Measurements from ENCODE around the gene KMT2E. TPM values are rescaled to one million over a fixed set of nuclear protein-coding genes. Genes with fewer than 3 reads are reported as not detected.

Gene KMT2E
- total and polyA plus RNA-seq, 2 donors (not counting 3 experiments of a cell fraction or from before 2014, with no cell fraction given) = 19.0 to 74.8 TPM

DNA sequence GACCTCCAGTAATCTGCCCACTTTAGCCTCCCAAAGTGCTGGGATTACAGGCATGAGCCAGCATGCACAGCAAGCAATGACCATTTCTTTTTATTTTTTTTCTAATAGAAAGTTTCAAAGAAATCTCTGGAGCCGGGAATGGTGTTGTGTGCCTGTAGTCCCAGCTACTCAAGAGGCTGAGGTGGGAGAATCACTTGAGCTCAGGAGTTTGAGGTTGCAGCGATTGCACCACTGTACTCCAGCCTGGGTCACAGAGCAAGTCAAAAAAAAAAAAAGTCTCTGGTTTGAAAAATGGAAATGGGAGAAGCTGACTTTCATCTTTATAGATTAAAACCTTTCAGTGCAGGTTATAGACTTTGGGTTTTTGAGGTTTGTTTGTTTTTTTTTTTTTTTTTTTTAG is 44.8 kb upstream of the KMT2E start:
- Histone ChIP-seq H3K27me3 (ENCODE audit: control insufficient read depth in 2 of 2, insufficient read depth in 2 of 2, low read length in 2 of 2) (no peaks in the 10 kb centered on the region), H3K4me3 (replicated peaks in 1 of 3; ENCODE audit: insufficient read depth in 1 of 3, low read depth in 1 of 3, low read length in 3 of 3) (no peak overlapping the region), H3K9me1 (replicated peaks; ENCODE audit: control insufficient read depth, extremely low read depth, insufficient read depth, low read length) (no peaks in the 10 kb centered on the region), H3K9ac (replicated peaks; ENCODE audit: extremely low read depth, insufficient read depth, low read length) (no peak overlapping the region), H3K36me3 (ENCODE audit: control insufficient read depth in 2 of 2, extremely low read depth in 1 of 2, insufficient read depth in 2 of 2, low read length in 2 of 2) (no peaks in the 10 kb centered on the region), H3K9me3 (replicated peaks; ENCODE audit: control insufficient read depth, insufficient read depth, low read length) (no peaks in the 10 kb centered on the region), H3K4me1 (ENCODE audit: control insufficient read depth, extremely low read depth, insufficient read depth, low read length) (peaks cover 35% of the 10 kb centered on the region), H3K27ac (ENCODE audit: insufficient read depth, low read depth, low read length) (no peak overlapping the region), H4K20me1 (replicated peaks; ENCODE audit: control insufficient read depth, extremely low read depth, insufficient read depth, low read length) (no peaks in the 10 kb centered on the region), H3K79me2 (ENCODE audit: control insufficient read depth, insufficient read depth, low read length) (no peaks in the 10 kb centered on the region), H2AFZ (ENCODE audit: low read depth, low read length) (no peak overlapping the region), H3K4me2 (ENCODE audit: insufficient read depth, low read length) (no peak overlapping the region)
- BruUV-seq (replicated peaks) = no TSS peak
- DNase-seq (ENCODE audit: low read depth, low spot score) (no peak), FAIRE-seq (no peak)
- intact Hi-C loops (cut with micrococcal nuclease) (no loop called here), dilution Hi-C loops (cut with MboI; ENCODE audit: extremely low pct_ligation_motif_present, low sequenced_read_pairs) (no loop called here)
- POLR2A ChIA-PET = no interaction called here
- no peak for TF ChIP-seq EZH2 (IDR thresholded peaks at IDR 0.05; ENCODE audit: borderline replicate concordance, low read depth, low read length, severe bottlenecking)
- no peak for TF ChIP-seq GATA2 (IDR thresholded peaks at IDR 0.05; ENCODE audit: insufficient read depth, insufficient read length, low read depth, low read length)
- no peak for TF ChIP-seq POLR2AphosphoS5 (IDR thresholded peaks at IDR 0.05; ENCODE audit: insufficient read depth, low read depth, low read length)
- TF ChIP-seq, protein P1, sequence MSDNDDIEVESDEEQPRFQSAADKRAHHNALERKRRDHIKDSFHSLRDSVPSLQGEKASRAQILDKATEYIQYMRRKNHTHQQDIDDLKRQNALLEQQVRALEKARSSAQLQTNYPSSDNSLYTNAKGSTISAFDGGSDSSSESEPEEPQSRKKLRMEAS (IDR thresholded peaks at IDR 0.05; ENCODE audit: insufficient read depth, insufficient read length) = no peak
- CTCF ChIA-PET = interaction anchor here (11.5 kb wide), 1 partner anchor 13 kb away, joined by 113 read pairs; no protein-coding TSS in a partner anchor

DNA sequence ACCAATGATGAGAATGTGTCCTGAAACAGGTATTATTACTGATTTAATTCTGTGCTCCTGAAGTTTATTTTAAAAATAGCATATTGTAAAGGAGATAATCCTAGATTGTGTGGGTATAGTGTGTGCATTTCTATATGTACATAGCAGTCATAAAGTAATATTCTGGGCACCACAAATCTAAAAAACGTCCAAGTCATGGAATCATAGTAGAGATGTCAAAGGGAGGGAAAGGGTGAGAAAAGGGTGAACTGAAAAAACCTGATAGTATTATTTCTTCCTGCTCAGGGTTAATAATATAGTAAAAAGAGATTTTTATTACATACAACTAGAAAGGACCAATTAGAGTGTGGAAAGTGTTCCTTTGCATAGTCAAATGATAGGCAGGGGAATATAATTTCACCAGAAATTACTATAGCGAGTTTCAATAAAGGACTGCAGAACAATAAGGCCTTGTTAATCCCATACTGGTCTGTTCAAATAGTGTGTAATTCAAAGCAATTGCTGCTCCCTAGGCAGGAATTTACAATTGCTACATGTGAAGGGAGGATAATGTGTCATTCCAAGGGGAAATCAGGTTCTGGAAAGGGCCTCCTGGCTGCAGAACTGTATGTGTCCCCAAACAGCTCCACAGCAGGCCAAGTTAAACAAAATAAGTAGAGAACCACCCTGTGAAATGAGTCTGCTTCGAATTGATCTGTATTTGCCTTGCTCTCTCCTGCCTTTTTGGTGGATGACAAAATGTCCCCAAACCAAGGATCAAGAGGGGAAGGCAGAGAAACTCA is 42.5 kb upstream of the KMT2E start:
- H3K36me3 ChIP-seq (ENCODE audit: control insufficient read depth in 2 of 2, extremely low read depth in 1 of 2, insufficient read depth in 2 of 2, low read length in 2 of 2) = no peaks in the 10 kb centered on the region
- no peaks in the 10 kb centered on the region for H3K79me2 ChIP-seq (ENCODE audit: control insufficient read depth, insufficient read depth, low read length)
- no peak overlapping the region for H3K9ac ChIP-seq (replicated peaks; ENCODE audit: extremely low read depth, insufficient read depth, low read length)
- POLR2A ChIA-PET = interaction anchor here (0.6 to 1.0 kb wide), 4 partner anchors 40 to 379 kb away, joined by 3 to 7 read pairs (median 4); partner anchors contain the start of gene KMT2E
- peak overlapping the region; percentile 1 for H2AFZ ChIP-seq (ENCODE audit: low read depth, low read length)
- intact Hi-C loops (cut with micrococcal nuclease) = no loop called here
- H3K4me3 ChIP-seq (replicated peaks in 1 of 3; ENCODE audit: insufficient read depth in 1 of 3, low read depth in 1 of 3, low read length in 3 of 3) = no peak overlapping the region
- DNase-seq (ENCODE audit: low read depth, low spot score) (peak; percentile 78), FAIRE-seq (peak; percentile 62)
- H3K27ac ChIP-seq (ENCODE audit: insufficient read depth, low read depth, low read length) = peak overlapping the region; percentile 25
- peak overlapping the region; percentile 3 for H3K4me2 ChIP-seq (ENCODE audit: insufficient read depth, low read length)
- dilution Hi-C loops (cut with MboI; ENCODE audit: extremely low pct_ligation_motif_present, low sequenced_read_pairs) = no loop called here
- TF ChIP-seq POLR2AphosphoS5 (IDR thresholded peaks at IDR 0.05; ENCODE audit: insufficient read depth, low read depth, low read length) = no peak
- TF ChIP-seq GATA2 (IDR thresholded peaks at IDR 0.05; ENCODE audit: insufficient read depth, insufficient read length, low read depth, low read length) = no peak
- TF ChIP-seq FOS (IDR thresholded peaks at IDR 0.05; ENCODE audit: borderline replicate concordance, insufficient read depth, low read length) = no peak
- TF ChIP-seq JUN (IDR thresholded peaks at IDR 0.05; ENCODE audit: borderline replicate concordance, insufficient read depth, insufficient read length, low read depth) = no peak
- TF ChIP-seq, protein P2, sequence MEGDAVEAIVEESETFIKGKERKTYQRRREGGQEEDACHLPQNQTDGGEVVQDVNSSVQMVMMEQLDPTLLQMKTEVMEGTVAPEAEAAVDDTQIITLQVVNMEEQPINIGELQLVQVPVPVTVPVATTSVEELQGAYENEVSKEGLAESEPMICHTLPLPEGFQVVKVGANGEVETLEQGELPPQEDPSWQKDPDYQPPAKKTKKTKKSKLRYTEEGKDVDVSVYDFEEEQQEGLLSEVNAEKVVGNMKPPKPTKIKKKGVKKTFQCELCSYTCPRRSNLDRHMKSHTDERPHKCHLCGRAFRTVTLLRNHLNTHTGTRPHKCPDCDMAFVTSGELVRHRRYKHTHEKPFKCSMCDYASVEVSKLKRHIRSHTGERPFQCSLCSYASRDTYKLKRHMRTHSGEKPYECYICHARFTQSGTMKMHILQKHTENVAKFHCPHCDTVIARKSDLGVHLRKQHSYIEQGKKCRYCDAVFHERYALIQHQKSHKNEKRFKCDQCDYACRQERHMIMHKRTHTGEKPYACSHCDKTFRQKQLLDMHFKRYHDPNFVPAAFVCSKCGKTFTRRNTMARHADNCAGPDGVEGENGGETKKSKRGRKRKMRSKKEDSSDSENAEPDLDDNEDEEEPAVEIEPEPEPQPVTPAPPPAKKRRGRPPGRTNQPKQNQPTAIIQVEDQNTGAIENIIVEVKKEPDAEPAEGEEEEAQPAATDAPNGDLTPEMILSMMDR (IDR thresholded peaks at IDR 0.05; ENCODE audit: extremely low read depth in 1 of 2, insufficient read depth in 1 of 2, low read depth in 1 of 2, low read length in 2 of 2) = no peak
- TF ChIP-seq MYC (IDR thresholded peaks at IDR 0.05; ENCODE audit: low read depth, low read length) = no peak
- no peaks in the 10 kb centered on the region for H3K9me1 ChIP-seq (replicated peaks; ENCODE audit: control insufficient read depth, extremely low read depth, insufficient read depth, low read length)
- H3K9me3 ChIP-seq (replicated peaks; ENCODE audit: control insufficient read depth, insufficient read depth, low read length) = no peaks in the 10 kb centered on the region
- H3K4me1 ChIP-seq (ENCODE audit: control insufficient read depth, extremely low read depth, insufficient read depth, low read length) = peaks cover 34% of the 10 kb centered on the region
- BruUV-seq (replicated peaks) = no TSS peak
- H4K20me1 ChIP-seq (replicated peaks; ENCODE audit: control insufficient read depth, extremely low read depth, insufficient read depth, low read length) = no peaks in the 10 kb centered on the region
- CTCF ChIA-PET = interaction anchor here (1.5 to 11.5 kb wide), 5 partner anchors 10 to 88 kb away, joined by 4 to 113 read pairs (median 6); no protein-coding TSS in a partner anchor
- H3K27me3 ChIP-seq (ENCODE audit: control insufficient read depth in 2 of 2, insufficient read depth in 2 of 2, low read length in 2 of 2) = no peaks in the 10 kb centered on the region

Data from endothelial cell of umbilical vein (primary cell).